HG02798 (cell line): ENCODE results near the gene GTSE1.
A peak's percentile ranks its signal among the peaks of the same experiment; 100 is the strongest.
"Not testable (repeated sequence)": the region's sequence is repeated elsewhere in the genome, so short reads cannot be mapped to it uniquely, and the experiment has no call there.

ENCODE experiments used
- ATAC-seq: cut with Tn5 transposase; IDR thresholded peaks from one replicate; pipeline ENCODE4 v1.9.1; 2021; ENCODE audit warnings: mild to moderate bottlenecking; ENCODE audit not compliant: unreplicated experiment, poor library complexity

GTSE1 gene, protein sequence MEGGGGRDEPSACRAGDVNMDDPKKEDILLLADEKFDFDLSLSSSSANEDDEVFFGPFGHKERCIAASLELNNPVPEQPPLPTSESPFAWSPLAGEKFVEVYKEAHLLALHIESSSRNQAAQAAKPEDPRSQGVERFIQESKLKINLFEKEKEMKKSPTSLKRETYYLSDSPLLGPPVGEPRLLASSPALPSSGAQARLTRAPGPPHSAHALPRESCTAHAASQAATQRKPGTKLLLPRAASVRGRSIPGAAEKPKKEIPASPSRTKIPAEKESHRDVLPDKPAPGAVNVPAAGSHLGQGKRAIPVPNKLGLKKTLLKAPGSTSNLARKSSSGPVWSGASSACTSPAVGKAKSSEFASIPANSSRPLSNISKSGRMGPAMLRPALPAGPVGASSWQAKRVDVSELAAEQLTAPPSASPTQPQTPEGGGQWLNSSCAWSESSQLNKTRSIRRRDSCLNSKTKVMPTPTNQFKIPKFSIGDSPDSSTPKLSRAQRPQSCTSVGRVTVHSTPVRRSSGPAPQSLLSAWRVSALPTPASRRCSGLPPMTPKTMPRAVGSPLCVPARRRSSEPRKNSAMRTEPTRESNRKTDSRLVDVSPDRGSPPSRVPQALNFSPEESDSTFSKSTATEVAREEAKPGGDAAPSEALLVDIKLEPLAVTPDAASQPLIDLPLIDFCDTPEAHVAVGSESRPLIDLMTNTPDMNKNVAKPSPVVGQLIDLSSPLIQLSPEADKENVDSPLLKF

DNA sequence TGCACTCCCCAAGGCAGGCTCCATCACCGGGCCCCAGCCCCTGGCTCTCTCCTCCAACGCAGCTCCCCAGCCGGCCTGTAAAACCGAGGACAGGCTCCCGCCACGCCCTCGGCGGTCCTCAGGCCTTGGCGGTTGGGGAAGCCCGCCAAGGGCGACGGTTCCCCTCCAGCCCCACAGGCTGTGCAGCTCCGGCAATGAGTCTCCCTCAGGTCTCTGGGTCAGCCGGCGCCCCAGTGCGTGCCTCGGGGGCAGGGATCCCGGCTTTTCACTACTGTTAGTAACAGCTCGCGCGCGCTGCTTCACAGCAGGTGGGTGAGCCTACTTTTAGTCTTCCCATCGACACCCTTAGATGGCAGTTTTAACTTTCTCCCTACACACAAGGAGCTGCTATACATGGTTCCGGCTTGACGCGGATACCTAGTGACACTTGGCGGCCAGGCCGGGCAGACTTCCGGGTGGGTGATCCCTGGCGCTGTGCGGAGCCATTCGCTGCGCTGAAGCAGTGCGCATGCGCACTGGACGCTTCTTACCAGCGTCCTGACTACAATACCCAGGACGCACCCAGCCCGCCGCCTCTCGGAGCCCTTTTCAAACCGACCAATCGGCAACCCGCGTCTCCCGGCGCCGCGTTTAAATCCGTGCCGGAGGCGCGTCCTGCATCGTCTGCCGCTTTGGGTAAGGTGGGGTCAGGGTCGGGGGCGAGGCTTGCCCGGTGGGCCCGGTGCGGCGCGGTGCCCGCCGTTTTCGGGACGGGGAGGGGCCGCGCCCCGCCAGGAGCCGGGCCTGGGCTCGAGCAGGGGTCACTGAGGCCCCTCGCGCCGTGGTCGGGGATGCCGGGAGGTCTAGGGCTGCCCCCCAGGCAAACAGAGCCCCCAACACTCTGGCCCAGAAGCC, at the start of gene GTSE1:
GTSE1 (plus strand) TSS at position 614 of the 894 bp plus-strand sequence. CDS start 531 bp downstream, outside the sequence.
- ATAC-seq, result peak; percentile 96

DNA sequence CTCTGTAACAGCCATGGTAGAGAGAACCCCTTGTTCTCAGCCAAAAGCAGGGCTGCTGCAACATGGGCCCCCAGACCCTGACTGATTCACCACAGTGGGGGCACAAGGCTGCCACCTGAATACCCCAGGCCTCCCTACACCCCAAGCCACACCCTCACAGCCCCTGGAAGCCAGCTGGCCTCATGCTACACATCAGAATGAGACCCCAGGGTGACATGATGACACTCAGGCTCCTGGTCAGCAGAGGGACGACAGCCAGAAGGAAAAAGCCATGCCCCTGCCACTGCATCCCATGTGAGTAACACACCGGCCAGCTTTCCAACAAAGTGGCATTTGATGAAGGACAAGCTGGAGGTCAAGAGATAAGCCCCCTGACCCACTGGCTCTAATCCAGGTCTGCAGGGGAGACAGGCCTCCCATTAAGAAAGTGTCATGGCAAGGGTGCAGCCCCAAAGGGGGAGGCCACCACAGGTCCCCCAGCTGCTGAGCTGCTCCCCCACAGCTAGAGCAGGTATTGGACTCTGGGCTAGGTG, 49.2 kb upstream of the GTSE1 start:
- no peak for ATAC-seq

- peak; percentile 92 for ATAC-seq
Observed at GRCh38 chr22:46250035-46250782, 46.5 kb upstream of the GTSE1 start, which contains the start of gene CDPF1. Gene CDPF1 (minus strand): TSS chr22:46250293. CDS start chr22:46248284, 2,009 bp downstream.

GRCh38 chr22:46250783-46251125, 45.9 kb upstream of the GTSE1 start:
- no peak for ATAC-seq

- no peak for ATAC-seq
Observed at GRCh38 chr22:46251266-46251665, 45.4 kb upstream of the GTSE1 start.

DNA sequence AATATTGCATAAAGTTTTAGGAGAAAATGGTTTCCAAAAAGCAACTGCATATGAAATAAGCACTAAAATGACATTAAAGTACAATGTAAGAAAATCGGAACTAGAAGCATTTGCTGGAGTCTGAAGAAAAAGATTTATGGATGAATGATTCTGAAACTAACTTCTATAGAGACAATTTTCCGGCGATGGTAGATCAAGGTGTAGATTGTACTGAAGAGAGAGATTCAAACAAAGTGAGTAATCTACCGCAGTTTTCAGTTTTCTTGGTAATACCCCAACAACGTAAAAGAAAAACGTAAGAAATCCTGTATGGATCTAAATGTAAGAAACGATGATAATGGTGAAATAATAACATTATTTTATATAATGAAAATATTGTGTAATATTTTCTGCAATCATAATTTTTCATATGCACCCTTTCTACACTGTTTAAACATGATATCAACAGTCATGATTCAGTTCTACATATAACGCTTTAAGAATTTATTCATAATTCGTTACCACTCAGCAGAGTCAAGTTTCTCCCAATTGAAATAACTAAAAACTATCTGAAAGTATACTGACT, 44.8 kb upstream of the GTSE1 start:
- no peak for ATAC-seq

DNA sequence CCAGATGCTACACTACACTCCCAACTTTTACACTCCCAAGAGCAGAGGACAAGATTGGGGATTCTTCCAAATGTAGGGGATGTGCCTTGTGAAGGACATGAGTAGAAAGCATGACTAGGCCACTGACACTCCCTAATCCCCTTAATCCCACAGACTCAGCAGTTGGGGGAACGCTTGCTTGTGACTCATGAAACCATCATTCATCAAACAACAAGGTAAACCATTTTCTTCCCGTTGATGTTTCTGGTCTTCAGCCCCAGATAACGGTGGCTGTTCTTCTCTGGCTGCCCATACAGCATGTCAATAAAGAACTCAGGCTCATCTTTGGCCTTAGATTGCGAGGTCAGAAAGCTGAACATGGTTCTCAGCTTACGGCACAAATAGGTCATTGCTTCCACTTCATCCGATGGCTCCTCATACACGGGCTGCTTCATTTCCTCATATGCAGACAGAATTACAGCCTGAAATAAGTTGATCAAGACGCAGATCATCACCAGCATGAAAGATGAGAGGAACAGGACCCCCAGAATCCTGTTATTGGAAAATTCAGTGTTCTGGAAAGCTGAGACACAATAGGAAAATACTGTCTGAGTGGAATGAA, 40.2 kb upstream of the GTSE1 start:
- ATAC-seq, result no peak

DNA sequence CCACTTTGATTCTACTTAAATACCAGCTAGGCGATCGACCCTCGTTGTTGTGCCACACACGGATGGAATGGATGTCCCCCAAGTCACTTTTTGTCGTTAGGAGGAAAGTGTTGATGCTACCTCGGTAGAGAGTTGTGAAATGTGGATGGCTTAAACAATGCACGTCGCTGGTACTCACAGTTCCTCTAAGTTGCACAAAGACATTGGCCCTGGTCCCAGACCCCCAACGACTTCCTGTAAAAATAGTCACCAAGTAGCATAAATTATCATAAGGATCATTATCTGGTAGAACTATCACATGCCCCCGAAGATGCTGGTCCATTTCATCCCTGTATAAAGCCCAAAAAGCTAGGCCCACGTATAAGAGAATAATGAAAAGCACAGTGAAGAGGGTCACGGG, 37.3 kb upstream of the GTSE1 start:
- no peak for ATAC-seq

DNA sequence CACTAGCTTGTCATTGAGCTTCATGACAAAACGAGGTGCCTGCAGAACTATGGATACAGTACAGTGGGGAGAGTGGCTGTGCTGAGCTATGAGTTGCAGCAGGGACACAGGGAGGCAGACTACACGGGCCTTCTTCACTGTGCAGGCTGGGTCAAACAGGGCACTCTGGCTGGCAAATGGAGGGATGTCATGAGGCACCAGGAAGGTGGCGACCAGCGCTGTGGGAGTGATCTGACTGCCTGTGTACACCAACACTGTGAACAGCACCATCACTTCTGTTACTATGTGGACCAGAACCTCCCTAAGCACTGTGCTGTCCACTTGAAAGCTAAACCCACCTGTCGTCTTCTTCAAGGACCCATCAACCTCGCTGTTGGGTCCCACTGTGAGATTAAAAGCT, 36.6 kb upstream of the GTSE1 start:
- no peak for ATAC-seq

- ATAC-seq, result no peak
Observed at GRCh38 chr22:46262449-46263215, 34.0 kb upstream of the GTSE1 start.

DNA sequence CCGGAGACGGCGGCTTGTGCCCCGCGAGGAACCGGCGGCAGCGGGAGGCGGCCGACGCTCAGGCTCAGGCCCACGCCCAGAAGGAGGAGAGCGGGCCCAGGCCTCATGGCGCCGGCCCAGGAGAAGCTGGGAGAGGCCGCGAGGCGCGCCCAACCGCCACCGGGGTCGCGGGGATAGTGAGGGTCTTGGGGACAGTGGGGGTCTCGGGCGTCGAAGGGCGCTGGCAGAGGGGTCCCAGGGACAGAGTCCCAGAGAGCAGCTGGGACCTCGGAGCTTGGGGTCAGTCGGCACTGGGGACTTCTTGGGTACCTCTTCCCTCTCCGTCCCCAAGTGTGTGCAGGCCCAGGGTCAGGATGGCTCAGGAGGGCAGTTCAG, 33.5 kb upstream of the GTSE1 start, which contains the start of gene PKDREJ:
PKDREJ (minus strand) TSS at position 128 of the 375 bp plus-strand sequence; CDS start at position 107, 21 bp downstream.
- no peak for ATAC-seq

DNA sequence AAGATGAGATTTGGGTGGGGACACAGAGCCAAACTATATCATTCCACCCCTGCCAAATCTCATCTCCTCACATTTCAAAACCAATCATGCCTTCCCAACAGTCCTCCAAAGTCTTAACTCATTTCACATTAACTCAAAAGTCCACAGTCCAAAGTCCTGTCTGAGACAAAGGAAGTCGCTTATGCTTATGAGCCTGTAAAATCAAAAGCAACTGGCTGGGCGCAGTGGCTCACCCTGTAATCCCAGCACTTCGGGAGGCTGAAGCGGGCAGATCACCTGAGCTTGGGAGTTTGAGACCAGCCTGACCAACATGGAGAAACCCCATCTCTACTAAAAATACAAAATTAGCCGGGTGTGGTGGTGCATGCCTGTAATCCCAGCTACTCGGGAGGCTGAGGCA, 32.1 kb upstream of the GTSE1 start:
- not testable (repeated sequence) for ATAC-seq

DNA sequence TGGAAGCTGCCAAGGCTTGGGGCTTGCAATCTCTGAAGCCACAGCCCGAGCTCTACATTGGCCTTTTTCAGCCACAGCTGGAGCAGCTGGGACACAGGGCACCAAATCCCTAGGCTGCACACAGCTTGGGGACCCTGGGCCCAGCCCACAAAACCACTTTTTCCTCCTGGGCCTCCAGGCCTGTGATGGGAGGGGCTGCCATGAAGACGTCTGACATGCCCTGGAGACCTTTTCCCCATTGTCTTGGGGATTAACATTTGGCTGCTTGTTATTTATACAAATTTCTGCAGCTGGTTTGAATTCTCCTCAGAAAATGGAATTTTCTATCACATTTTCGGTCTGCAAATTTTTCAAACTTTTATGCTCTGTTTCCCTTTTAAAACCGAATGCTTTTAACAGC, 31.0 kb upstream of the GTSE1 start:
- ATAC-seq, result not testable (repeated sequence)

DNA sequence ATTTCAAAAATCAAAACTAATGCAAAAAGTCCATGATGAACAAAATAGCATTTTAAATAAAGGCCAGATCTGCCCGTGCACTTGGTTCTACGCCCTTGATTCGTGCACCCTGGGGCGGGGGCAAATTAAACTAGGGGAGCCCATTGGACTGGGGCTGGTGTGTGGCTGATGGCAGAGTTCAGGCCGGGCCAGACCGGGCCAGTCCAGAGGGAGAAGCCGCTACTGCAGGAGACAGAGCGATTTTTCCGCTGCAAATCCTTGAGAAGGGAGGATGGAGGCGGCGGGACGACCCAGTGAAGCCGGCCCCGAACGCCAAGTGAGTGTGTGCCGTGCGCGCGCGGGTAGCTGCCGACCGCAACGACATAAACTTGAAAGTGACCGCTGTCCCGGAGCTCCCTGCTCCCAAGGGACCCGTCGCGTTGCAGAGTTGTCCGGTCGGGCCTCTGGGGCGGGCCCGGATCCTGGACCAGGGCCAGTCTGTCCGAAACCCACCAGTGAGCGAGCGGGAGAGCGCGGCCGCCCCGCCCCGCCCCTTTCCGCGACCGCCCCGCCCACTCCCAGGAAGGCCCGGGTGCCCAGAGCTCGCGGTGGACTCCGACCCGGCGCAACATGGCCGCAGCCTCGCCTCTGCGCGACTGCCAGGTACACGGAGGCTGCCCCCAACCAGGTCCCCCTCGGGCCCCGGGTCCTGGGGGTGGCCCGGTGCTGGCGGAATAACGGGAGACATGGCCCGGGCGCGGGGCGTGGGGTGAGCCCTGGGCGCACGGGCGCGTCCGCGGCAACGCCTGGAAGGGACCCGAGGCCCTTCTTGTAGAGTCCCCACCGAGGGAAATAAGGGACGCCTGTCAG, 29.0 kb upstream of the GTSE1 start, which contains the start of gene TTC38:
TTC38 (plus strand) TSS at position 578 of the 849 bp plus-strand sequence; CDS start at position 610, 32 bp downstream.
- ATAC-seq, result peak; percentile 79

- ATAC-seq, result no peak
Observed at GRCh38 chr22:46269564-46269963, 27.1 kb upstream of the GTSE1 start.

- no peak for ATAC-seq
Observed at GRCh38 chr22:46272196-46272595, 24.5 kb upstream of the GTSE1 start.
